ENCODE measurements around the gene SCN1B. TPM values are rescaled to one million over a fixed set of nuclear protein-coding genes. Genes with fewer than 3 reads are reported as not detected.

Gene SCN1B
- polyA plus RNA-seq, 3 donors = 0.88 to 2.0 (median 1.3) TPM

- no peak for DNase-seq (ENCODE audit: extremely low read depth in 1 of 11, low read depth in 9 of 11, low spot score in 4 of 11)
These were observed 50.4 kb downstream of the SCN1B start for GRCh38 chr19:35080613-35081170.

- no peak for DNase-seq (ENCODE audit: extremely low read depth in 1 of 11, low read depth in 9 of 11, low spot score in 4 of 11)
These were observed 50.9 kb downstream of the SCN1B start for GRCh38 chr19:35081201-35081600.

GRCh38 chr19:35083691-35084508, 53.6 kb downstream of the SCN1B start:
- DNase-seq (ENCODE audit: extremely low read depth in 1 of 11, low read depth in 9 of 11, low spot score in 4 of 11) = no peak

- DNase-seq (ENCODE audit: extremely low read depth in 1 of 11, low read depth in 9 of 11, low spot score in 4 of 11) = no peak
These were observed 54.2 kb downstream of the SCN1B start for GRCh38 chr19:35084509-35084762.

- no peak for DNase-seq (ENCODE audit: extremely low read depth in 1 of 11, low read depth in 9 of 11, low spot score in 4 of 11)
These were observed 55.7 kb downstream of the SCN1B start for GRCh38 chr19:35085947-35086346.

GRCh38 chr19:35086455-35086854, 56.2 kb downstream of the SCN1B start:
- no peak for DNase-seq (ENCODE audit: extremely low read depth in 1 of 11, low read depth in 9 of 11, low spot score in 4 of 11)

GRCh38 chr19:35087393-35087792, 57.1 kb downstream of the SCN1B start:
- no peak for DNase-seq (ENCODE audit: extremely low read depth in 1 of 11, low read depth in 9 of 11, low spot score in 4 of 11)

- no peak for DNase-seq (ENCODE audit: extremely low read depth in 1 of 11, low read depth in 9 of 11, low spot score in 4 of 11)
These were observed 58.1 kb downstream of the SCN1B start for GRCh38 chr19:35088131-35088913.

- DNase-seq (ENCODE audit: extremely low read depth in 1 of 11, low read depth in 9 of 11, low spot score in 4 of 11) = no peak
These were observed 59.3 kb downstream of the SCN1B start for GRCh38 chr19:35089554-35089953.

Other genes with a start within 250 kb of the SCN1B start
- gene ZNF30, start 103.6 kb upstream of the SCN1B start, polyA plus RNA-seq (ENCODE audit: insufficient read length in 3 of 3) = 1 to 10 TPM; 6.4 to 7.0 (median 6.7) TPM
- 1 to 10 TPM; 5.3 to 7.2 (median 5.6) TPM for gene ZNF792, start 66.2 kb upstream of the SCN1B start, polyA plus RNA-seq (ENCODE audit: insufficient read length in 3 of 3)
- 10 to 100 TPM; 48.1 to 77.3 (median 59.5) TPM for gene GRAMD1A, start 30.1 kb upstream of the SCN1B start, polyA plus RNA-seq (ENCODE audit: insufficient read length in 3 of 3)
- gene HPN, start 11.3 kb downstream of the SCN1B start, polyA plus RNA-seq (ENCODE audit: insufficient read length in 3 of 3) = 100 to 1,000 TPM in 2 of 3 donors, 10 to 100 TPM in 1; 88.8 to 142 (median 117) TPM
- gene FXYD3, start 85.4 kb downstream of the SCN1B start, polyA plus RNA-seq (ENCODE audit: insufficient read length in 3 of 3) = 10 to 100 TPM; 11.7 to 16.6 (median 12.0) TPM
- 1 to 10 TPM; 2.0 to 2.5 (median 2.4) TPM for gene LGI4, start 104.6 kb downstream of the SCN1B start, polyA plus RNA-seq (ENCODE audit: insufficient read length in 3 of 3)
- 10 to 100 TPM; 22.3 to 27.3 (median 25.7) TPM for gene FXYD1, start 108.4 kb downstream of the SCN1B start, polyA plus RNA-seq (ENCODE audit: insufficient read length in 3 of 3)
- under 1 TPM; 0.53 to 0.93 (median 0.86) TPM for gene FXYD7, start 112.8 kb downstream of the SCN1B start, polyA plus RNA-seq (ENCODE audit: insufficient read length in 3 of 3)
- 10 to 100 TPM; 19.4 to 29.2 (median 22.0) TPM for gene FXYD5, start 124.3 kb downstream of the SCN1B start, polyA plus RNA-seq (ENCODE audit: insufficient read length in 3 of 3)
- not detected for gene FAM187B, start 198.3 kb downstream of the SCN1B start, polyA plus RNA-seq (ENCODE audit: insufficient read length in 3 of 3)
- 10 to 100 TPM; 46.4 to 62.4 (median 60.5) TPM for gene LSR, start 218.5 kb downstream of the SCN1B start, polyA plus RNA-seq (ENCODE audit: insufficient read length in 3 of 3)
- gene USF2, start 238.5 kb downstream of the SCN1B start, polyA plus RNA-seq (ENCODE audit: insufficient read length in 3 of 3) = 100 to 1,000 TPM; 158 to 185 (median 181) TPM